ENCODE results near the gene SCP2.
A peak's percentile ranks its signal among the peaks of the same experiment; 100 is the strongest.

SCP2 gene

DNA sequence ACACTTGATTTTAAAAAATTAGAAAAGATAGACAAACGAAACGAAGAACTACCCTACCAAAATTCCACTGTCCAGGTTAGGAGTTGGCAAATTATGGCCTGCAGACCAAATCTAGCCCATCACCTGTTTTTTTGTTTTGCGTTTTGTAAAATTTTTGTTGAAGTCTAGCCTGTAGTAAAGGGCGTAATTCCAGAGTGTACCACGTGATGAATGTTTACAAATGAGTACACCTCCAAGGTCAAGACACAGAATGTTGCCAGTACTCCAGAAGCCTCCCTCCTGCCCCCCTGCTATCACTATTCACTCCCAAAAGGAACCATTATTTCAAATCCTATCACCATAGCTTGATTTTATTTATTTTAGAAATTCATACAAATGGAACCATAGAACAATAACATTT, 117.8 kb downstream of the SCP2 start:
- H3K4me1 ChIP-seq (ENCODE audit: control insufficient read depth in 1 of 2, insufficient read depth in 2 of 2, low read length in 2 of 2) = peaks cover 11 to 30% of the 10 kb centered on the region in 2 donors
- H3K27me3 ChIP-seq (ENCODE audit: low read depth, low read length) = no peaks in the 10 kb centered on the region
- H3K9me3 ChIP-seq (ENCODE audit: control insufficient read depth in 1 of 2, low read length in 2 of 2) = no peaks in the 10 kb centered on the region
- peaks cover 11 to 13% of the 10 kb centered on the region in 2 donors for H3K36me3 ChIP-seq (ENCODE audit: control insufficient read depth in 1 of 2, insufficient read depth in 2 of 2, low read length in 2 of 2)
- H3K27ac ChIP-seq (ENCODE audit: low read length) = no peak overlapping the region
- no peak overlapping the region for H3K4me3 ChIP-seq (ENCODE audit: low read depth in 1 of 2, low read length in 2 of 2)

DNA sequence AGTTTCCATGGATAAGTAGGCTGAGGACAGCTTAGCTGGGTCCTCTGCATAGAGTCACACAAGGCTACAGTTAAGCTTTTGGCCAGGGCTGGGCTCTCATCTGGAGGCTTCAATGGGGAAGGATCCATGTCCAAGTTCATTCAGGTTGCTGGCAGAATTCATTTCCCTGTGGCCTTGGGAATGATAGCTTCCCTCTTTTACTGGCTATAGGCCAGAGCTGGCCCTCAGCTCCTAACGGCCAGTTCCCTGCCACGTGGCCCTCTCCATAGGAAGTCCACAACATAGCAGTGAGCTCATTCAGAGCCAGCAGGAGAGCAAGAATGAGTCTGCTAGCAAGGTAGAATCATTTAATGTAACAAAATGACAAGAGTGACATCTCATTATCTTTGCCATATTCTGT, 119.9 kb downstream of the SCP2 start:
- H3K9me3 ChIP-seq (ENCODE audit: control insufficient read depth in 1 of 2, low read length in 2 of 2) = no peaks in the 10 kb centered on the region
- no peak overlapping the region for H3K27ac ChIP-seq (ENCODE audit: low read length)
- H3K36me3 ChIP-seq (ENCODE audit: control insufficient read depth in 1 of 2, insufficient read depth in 2 of 2, low read length in 2 of 2) = peaks cover 9 to 14% of the 10 kb centered on the region in 2 donors

DNA sequence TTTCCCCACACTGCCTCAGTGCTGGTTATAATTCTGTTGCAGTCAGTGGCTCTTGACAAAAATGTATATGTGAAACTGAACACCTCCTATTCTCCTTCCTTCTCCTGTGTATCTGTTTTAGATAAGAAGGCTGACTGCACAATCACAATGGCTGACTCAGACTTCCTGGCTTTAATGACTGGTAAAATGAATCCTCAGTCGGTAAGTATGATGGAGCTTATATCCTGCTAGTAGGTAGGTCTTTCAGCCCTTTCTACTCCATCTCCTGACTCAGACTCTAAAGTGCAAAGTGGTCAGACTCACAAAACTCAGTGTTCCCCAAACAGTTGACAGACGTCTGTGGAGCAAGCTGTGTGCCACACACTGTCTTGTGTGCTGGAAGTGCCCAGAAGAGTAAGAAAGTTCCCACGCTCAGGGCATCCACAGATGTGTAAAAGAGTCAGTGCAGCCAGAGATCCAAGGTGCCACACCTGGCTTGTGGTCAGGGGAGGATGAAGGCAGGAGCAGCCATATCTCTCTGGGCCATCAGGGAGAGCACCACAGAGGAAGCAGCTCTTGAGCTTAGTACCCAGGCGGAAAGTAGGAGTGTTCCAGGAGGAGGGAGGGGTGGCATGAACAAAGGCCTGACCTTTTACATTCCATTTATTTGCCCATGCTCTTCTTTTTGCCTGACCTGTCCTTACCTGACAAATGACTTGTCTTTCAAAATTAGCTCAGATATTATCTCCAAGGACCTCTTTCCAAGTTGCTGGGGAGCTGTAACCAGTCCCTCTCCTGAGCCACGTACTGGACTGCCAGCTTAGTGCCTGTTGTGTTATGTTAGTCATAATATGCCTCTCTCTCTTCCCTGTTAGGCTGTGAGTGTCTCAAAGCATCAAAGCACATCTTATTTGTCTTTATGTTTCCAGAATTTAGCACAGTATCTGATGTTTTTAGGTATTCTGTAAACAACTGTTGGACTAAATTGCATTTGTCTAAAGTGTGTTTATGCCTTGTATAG, 121.0 kb downstream of the SCP2 start:
- Histone ChIP-seq H3K36me3 (ENCODE audit: control insufficient read depth in 1 of 2, insufficient read depth in 2 of 2, low read length in 2 of 2) (peaks cover 12 to 14% of the 10 kb centered on the region in 2 donors), H3K27ac (ENCODE audit: low read length) (no peak overlapping the region)

More for the DNA sequence above, 119.9 kb downstream of the SCP2 start:
- H3K27me3 ChIP-seq (ENCODE audit: low read depth, low read length) = no peaks in the 10 kb centered on the region
- no peak overlapping the region for H3K4me3 ChIP-seq (ENCODE audit: low read depth in 1 of 2, low read length in 2 of 2)
- peaks cover 11 to 35% of the 10 kb centered on the region in 2 donors for H3K4me1 ChIP-seq (ENCODE audit: control insufficient read depth in 1 of 2, insufficient read depth in 2 of 2, low read length in 2 of 2)

DNA sequence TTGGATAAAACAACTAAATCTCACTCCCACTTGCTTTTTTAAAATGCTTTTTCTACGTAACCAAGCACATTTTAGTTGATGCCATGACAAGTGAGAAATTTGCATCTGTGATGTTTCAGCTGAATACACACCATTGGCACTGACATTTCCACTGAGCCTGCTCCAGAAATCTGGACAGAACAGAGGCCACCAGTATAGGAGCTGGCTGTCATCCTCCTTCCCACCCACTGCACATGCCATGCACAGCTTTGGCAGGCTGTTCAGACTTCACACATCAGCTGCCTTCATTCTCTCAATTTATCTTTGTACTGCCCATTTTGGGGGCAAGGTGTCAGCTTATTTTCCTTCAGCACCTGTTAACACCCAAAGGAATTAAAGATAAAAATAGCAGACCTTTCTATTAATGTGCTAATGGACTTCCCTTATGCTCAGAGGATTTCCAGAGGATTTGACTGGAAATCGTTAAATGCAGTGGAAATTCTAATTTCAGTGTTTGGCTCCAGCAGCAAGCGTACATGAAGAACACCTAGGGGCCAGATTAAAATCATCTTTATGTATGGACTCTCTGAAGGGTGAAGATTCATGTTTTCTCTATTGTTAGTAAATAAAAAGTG, 122.0 kb downstream of the SCP2 start:
- H3K36me3 ChIP-seq (ENCODE audit: control insufficient read depth in 1 of 2, insufficient read depth in 2 of 2, low read length in 2 of 2) = peaks cover 14 to 18% of the 10 kb centered on the region in 2 donors
- H3K9me3 ChIP-seq (ENCODE audit: control insufficient read depth in 1 of 2, low read length in 2 of 2) = no peaks in the 10 kb centered on the region
- H3K4me1 ChIP-seq (ENCODE audit: control insufficient read depth in 1 of 2, insufficient read depth in 2 of 2, low read length in 2 of 2) = peaks cover 11 to 35% of the 10 kb centered on the region in 2 donors
- no peaks in the 10 kb centered on the region for H3K27me3 ChIP-seq (ENCODE audit: low read depth, low read length)
- no peak overlapping the region for H3K4me3 ChIP-seq (ENCODE audit: low read depth in 1 of 2, low read length in 2 of 2)
- H3K27ac ChIP-seq (ENCODE audit: low read length) = no peak overlapping the region

More for the DNA sequence above, 121.0 kb downstream of the SCP2 start:
- peaks cover 11 to 35% of the 10 kb centered on the region in 2 donors for H3K4me1 ChIP-seq (ENCODE audit: control insufficient read depth in 1 of 2, insufficient read depth in 2 of 2, low read length in 2 of 2)
- H3K27me3 ChIP-seq (ENCODE audit: low read depth, low read length) = no peaks in the 10 kb centered on the region
- no peaks in the 10 kb centered on the region for H3K9me3 ChIP-seq (ENCODE audit: control insufficient read depth in 1 of 2, low read length in 2 of 2)
- no peak overlapping the region for H3K4me3 ChIP-seq (ENCODE audit: low read depth in 1 of 2, low read length in 2 of 2)

DNA sequence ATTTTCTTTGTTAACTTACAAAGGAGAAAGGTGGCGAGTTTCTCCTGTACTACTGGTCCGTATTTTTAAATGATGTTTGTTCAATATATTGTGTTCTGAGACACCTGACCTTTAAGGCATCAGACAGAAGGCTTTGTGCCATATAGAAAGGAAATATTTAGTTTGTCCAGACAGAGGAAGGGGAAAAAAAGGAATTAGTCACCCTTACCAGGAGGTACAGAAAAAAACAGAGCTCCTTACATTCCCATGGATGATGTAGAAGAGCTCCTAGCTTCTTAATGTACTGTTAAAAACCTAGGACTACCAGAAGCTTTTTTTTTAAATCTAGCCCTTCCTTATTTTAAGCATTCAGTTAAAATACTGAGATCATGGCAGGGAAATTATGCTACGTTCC, 122.5 kb downstream of the SCP2 start:
- no peaks in the 10 kb centered on the region for H3K9me3 ChIP-seq (ENCODE audit: control insufficient read depth in 1 of 2, low read length in 2 of 2)
- H3K4me1 ChIP-seq (ENCODE audit: control insufficient read depth in 1 of 2, insufficient read depth in 2 of 2, low read length in 2 of 2) = peaks cover 11 to 35% of the 10 kb centered on the region in 2 donors
- H3K27ac ChIP-seq (ENCODE audit: low read length) = no peak overlapping the region
- H3K27me3 ChIP-seq (ENCODE audit: low read depth, low read length) = no peaks in the 10 kb centered on the region
- H3K4me3 ChIP-seq (ENCODE audit: low read depth in 1 of 2, low read length in 2 of 2) = no peak overlapping the region
- peaks cover 14 to 18% of the 10 kb centered on the region in 2 donors for H3K36me3 ChIP-seq (ENCODE audit: control insufficient read depth in 1 of 2, insufficient read depth in 2 of 2, low read length in 2 of 2)

DNA sequence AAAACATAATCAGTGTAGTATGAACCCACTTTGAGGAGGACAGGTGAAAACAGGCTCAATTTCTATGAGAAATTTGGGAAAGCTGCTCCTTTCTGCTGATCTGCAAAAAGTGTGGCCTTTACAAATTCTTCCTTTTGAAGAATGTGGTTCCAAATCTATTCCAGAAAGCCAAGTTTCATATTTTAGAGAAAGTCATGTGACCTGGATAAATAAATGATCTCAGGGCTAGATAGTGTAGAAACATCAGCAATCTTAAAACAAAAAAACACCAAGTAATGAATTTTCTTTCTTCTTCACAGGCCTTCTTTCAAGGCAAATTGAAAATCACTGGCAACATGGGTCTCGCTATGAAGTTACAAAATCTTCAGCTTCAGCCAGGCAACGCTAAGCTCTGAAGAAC, 123.2 kb downstream of the SCP2 start:
- peaks cover 11 to 35% of the 10 kb centered on the region in 2 donors for H3K4me1 ChIP-seq (ENCODE audit: control insufficient read depth in 1 of 2, insufficient read depth in 2 of 2, low read length in 2 of 2)
- no peaks in the 10 kb centered on the region for H3K27me3 ChIP-seq (ENCODE audit: low read depth, low read length)
- H3K4me3 ChIP-seq (ENCODE audit: low read depth in 1 of 2, low read length in 2 of 2) = no peak overlapping the region
- H3K9me3 ChIP-seq (ENCODE audit: control insufficient read depth in 1 of 2, low read length in 2 of 2) = no peaks in the 10 kb centered on the region
- H3K27ac ChIP-seq (ENCODE audit: low read length) = peak overlapping the region; percentile 13
- H3K36me3 ChIP-seq (ENCODE audit: control insufficient read depth in 1 of 2, insufficient read depth in 2 of 2, low read length in 2 of 2) = peaks cover 14 to 18% of the 10 kb centered on the region in 2 donors

DNA sequence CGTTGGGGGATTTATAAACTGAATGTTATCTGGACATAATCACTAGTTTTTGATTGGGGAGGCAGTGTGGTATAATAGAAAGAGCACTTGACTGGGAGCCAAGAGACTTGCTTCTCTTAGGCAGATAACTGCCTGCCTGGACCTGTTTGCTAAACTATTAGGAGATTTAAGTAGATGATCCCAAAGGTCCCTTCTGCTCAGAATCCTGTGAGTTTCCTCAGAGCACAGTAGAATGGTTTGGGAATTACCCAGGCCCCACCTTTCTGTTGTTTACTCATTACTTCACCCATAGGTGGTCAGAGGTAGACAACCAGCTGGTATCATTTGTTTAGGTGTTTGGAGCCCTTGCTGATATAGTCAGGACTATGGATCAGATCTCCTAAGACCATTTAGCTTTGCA, 124.6 kb downstream of the SCP2 start:
- Histone ChIP-seq H3K36me3 (ENCODE audit: control insufficient read depth in 1 of 2, insufficient read depth in 2 of 2, low read length in 2 of 2) (peaks cover 14 to 18% of the 10 kb centered on the region in 2 donors), H3K9me3 (ENCODE audit: control insufficient read depth in 1 of 2, low read length in 2 of 2) (no peaks in the 10 kb centered on the region), H3K4me3 (ENCODE audit: low read depth in 1 of 2, low read length in 2 of 2) (no peak overlapping the region), H3K27me3 (ENCODE audit: low read depth, low read length) (no peaks in the 10 kb centered on the region), H3K4me1 (ENCODE audit: control insufficient read depth in 1 of 2, insufficient read depth in 2 of 2, low read length in 2 of 2) (peaks cover 9 to 33% of the 10 kb centered on the region in 2 donors), H3K27ac (ENCODE audit: low read length) (no peak overlapping the region)

DNA sequence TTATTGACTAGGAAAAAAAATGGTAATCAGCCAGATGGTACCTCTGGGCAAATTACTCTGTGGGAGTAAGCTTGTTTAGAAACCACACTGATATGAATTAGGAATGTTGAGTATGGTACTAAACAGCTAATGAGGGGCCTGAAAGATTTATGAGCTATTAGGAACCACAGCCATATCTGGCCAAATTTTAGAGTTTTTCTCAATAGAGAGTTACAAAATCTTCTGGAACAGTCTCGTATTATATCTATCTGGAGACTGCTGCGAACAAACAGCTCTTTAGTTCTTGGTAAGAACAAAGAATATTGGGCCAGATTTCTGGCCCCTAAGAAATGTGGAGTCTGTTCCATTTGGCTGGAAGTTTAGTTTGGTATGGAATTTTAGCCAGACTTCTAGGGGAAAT, 130.1 kb downstream of the SCP2 start:
- no peaks in the 10 kb centered on the region for H3K9me3 ChIP-seq (ENCODE audit: control insufficient read depth in 1 of 2, low read length in 2 of 2)
- H3K27ac ChIP-seq (ENCODE audit: low read length) = no peak overlapping the region
- H3K4me3 ChIP-seq (ENCODE audit: low read depth in 1 of 2, low read length in 2 of 2) = no peak overlapping the region
- peaks cover 7% of the 10 kb centered on the region for H3K27me3 ChIP-seq (ENCODE audit: low read depth, low read length)
- peaks cover 0 to 14% of the 10 kb centered on the region in 2 donors for H3K4me1 ChIP-seq (ENCODE audit: control insufficient read depth in 1 of 2, insufficient read depth in 2 of 2, low read length in 2 of 2)
- H3K36me3 ChIP-seq (ENCODE audit: control insufficient read depth in 1 of 2, insufficient read depth in 2 of 2, low read length in 2 of 2) = peaks cover 0 to 6% of the 10 kb centered on the region in 2 donors

DNA sequence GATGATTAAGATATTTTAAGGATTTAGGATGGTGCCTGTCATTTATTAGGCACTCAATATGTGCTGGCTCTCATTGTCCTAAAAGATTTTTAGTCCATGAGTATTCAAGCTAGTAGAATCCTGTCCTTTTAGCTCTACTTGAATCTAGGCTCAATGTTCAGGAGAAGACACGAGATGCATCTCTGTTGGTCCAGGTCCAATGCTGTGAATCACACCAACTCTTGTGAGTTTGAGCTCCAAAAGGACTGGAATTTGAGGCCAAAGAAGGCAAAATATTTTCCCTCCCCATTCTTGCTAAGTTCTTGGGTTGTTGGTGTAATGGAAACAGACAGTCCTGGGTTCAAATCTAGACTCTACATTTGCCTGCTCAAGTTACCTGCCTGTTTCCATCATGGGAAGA, 133.5 kb downstream of the SCP2 start:
- no peaks in the 10 kb centered on the region for H3K9me3 ChIP-seq (ENCODE audit: control insufficient read depth in 1 of 2, low read length in 2 of 2)
- peaks cover 0 to 30% of the 10 kb centered on the region in 2 donors for H3K4me1 ChIP-seq (ENCODE audit: control insufficient read depth in 1 of 2, insufficient read depth in 2 of 2, low read length in 2 of 2)
- no peaks in the 10 kb centered on the region for H3K36me3 ChIP-seq (ENCODE audit: control insufficient read depth in 1 of 2, insufficient read depth in 2 of 2, low read length in 2 of 2)
- H3K27me3 ChIP-seq (ENCODE audit: low read depth, low read length) = peaks cover 7% of the 10 kb centered on the region
- H3K4me3 ChIP-seq (ENCODE audit: low read depth in 1 of 2, low read length in 2 of 2) = no peak overlapping the region
- H3K27ac ChIP-seq (ENCODE audit: low read length) = peak overlapping the region; percentile 40

DNA sequence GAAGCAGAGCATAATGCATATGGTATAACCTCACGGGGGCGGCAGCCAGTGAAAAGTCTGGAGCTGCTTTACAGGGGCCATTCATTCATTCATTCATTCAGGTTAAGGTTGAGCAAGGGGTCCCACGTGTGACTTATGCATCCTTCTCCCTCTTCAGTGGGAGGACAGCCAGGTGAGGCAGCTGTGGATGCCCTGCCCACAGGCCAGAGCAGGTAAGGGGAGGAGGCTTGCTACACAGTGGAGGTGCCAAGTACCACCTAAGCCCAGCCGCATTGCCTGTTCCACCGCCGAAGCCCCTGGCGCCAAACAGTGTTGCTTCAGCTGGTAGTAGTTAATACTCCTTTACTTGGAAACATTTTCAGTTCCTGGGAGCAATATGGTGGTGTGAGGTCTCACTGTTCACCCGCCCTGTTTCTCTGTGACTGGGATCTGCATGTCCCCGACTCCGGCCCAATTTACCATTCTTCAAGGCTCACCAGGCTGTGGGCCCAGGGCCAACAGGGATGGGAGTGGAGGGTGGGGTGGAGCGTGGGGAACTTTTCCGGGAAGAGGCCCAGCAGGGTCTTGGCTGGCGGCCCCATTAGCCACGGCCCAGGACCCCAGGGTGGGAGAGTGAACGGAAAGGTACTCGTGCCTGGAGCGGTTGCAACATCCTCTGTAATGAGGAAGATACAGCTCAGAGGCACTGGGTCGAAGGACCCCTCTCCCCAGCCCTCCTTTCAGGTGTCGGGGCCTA, 134.2 kb downstream of the SCP2 start:
- Histone ChIP-seq H3K4me3 (ENCODE audit: low read depth in 1 of 2, low read length in 2 of 2) (peak overlapping the region; percentile 45 to 70), H3K27me3 (ENCODE audit: low read depth, low read length) (peaks cover 7% of the 10 kb centered on the region), H3K36me3 (ENCODE audit: control insufficient read depth in 1 of 2, insufficient read depth in 2 of 2, low read length in 2 of 2) (no peaks in the 10 kb centered on the region), H3K4me1 (ENCODE audit: control insufficient read depth in 1 of 2, insufficient read depth in 2 of 2, low read length in 2 of 2) (peaks cover 0 to 30% of the 10 kb centered on the region in 2 donors), H3K9me3 (ENCODE audit: control insufficient read depth in 1 of 2, low read length in 2 of 2) (no peaks in the 10 kb centered on the region), H3K27ac (ENCODE audit: low read length) (peak overlapping the region; percentile 40)

Measured in muscle layer of duodenum (tissue), 2 donors.